ENCODE measurements around the gene SEMA3B.
A peak's percentile ranks its signal among the peaks of the same experiment; 100 is the strongest.
"Not testable (repeated sequence)": the region's sequence is repeated elsewhere in the genome, so short reads cannot be mapped to it uniquely, and the experiment has no call there.

The SEMA3B gene

GRCh38 chr3:50268703-50269451 lies at the start of gene SEMA3B:
TSS of gene SEMA3B (plus strand) at chr3:50269147. CDS start at chr3:50269241, 94 bp downstream.
- peak; percentile 95 for DNase-seq (ENCODE audit: low spot score)

GRCh38 chr3:50219285-50219684 lies 49.7 kb upstream of the SEMA3B start:
- no peak for DNase-seq (ENCODE audit: low spot score)

- no peak for DNase-seq (ENCODE audit: low spot score)
Measured at GRCh38 chr3:50220109-50220508, 48.8 kb upstream of the SEMA3B start.

- no peak for DNase-seq (ENCODE audit: low spot score)
Measured at GRCh38 chr3:50221051-50221410, 47.9 kb upstream of the SEMA3B start.

GRCh38 chr3:50221411-50222168 lies 47.4 kb upstream of the SEMA3B start:
- DNase-seq (ENCODE audit: low spot score), result no peak

- no peak for DNase-seq (ENCODE audit: low spot score)
Measured at GRCh38 chr3:50222169-50222528, 46.8 kb upstream of the SEMA3B start.

GRCh38 chr3:50224639-50225038 lies 44.3 kb upstream of the SEMA3B start:
- no peak for DNase-seq (ENCODE audit: low spot score)

GRCh38 chr3:50226888-50227389 lies 42.0 kb upstream of the SEMA3B start:
- DNase-seq (ENCODE audit: low spot score), result peak; percentile 51

GRCh38 chr3:50227390-50228183 lies 41.4 kb upstream of the SEMA3B start:
- peak; percentile 92 for DNase-seq (ENCODE audit: low spot score)

- not testable (repeated sequence) for DNase-seq (ENCODE audit: low spot score)
Measured at GRCh38 chr3:50228184-50228763, 40.7 kb upstream of the SEMA3B start.

- DNase-seq (ENCODE audit: low spot score), result no peak
Measured at GRCh38 chr3:50229490-50229889, 39.5 kb upstream of the SEMA3B start.

GRCh38 chr3:50230104-50230793 lies 38.7 kb upstream of the SEMA3B start:
- DNase-seq (ENCODE audit: low spot score), result no peak

- DNase-seq (ENCODE audit: low spot score), result no peak
Measured at GRCh38 chr3:50230794-50231125, 38.2 kb upstream of the SEMA3B start.

GRCh38 chr3:50231581-50231980 lies 37.4 kb upstream of the SEMA3B start:
- no peak for DNase-seq (ENCODE audit: low spot score)

GRCh38 chr3:50232303-50232702 lies 36.6 kb upstream of the SEMA3B start:
- DNase-seq (ENCODE audit: low spot score), result no peak

GRCh38 chr3:50233176-50233575 lies 35.8 kb upstream of the SEMA3B start:
- no peak for DNase-seq (ENCODE audit: low spot score)

GRCh38 chr3:50235716-50236483 lies 33.0 kb upstream of the SEMA3B start, which contains the start of gene GNAI2:
TSS of gene GNAI2 (plus strand) at chr3:50236204. CDS start at chr3:50236336, 132 bp downstream.
- peak; percentile 97 for DNase-seq (ENCODE audit: low spot score)

- DNase-seq (ENCODE audit: low spot score), result no peak
Measured at GRCh38 chr3:50236484-50237132, 32.3 kb upstream of the SEMA3B start.

- DNase-seq (ENCODE audit: low spot score), result no peak
Measured at GRCh38 chr3:50237133-50237651, 31.8 kb upstream of the SEMA3B start.

All from SW480 (cell line).